Muscle layer of colon (tissue), 2 donors: Measurements from ENCODE around the gene ZNF491.
"Not testable (repeated sequence)": the region's sequence is repeated elsewhere in the genome, so short reads cannot be mapped to it uniquely, and the experiment has no call there.

Experiments used
- H3K27ac ChIP-seq: one replicate; pipeline ENCODE4 v1.7.0; 2013; ENCODE audit warnings: low read depth, mild to moderate bottlenecking, low read length, moderate library complexity
- H3K27me3 ChIP-seq, 2 donors: one replicate each; pipeline ENCODE4 v1.7.0; 2013; ENCODE audit warnings: low read length in 2 of 2, mild to moderate bottlenecking in 2 of 2; ENCODE audit not compliant: insufficient read depth in 2 of 2, control insufficient read depth in 1 of 2
- H3K36me3 ChIP-seq: one replicate; pipeline ENCODE4 v1.7.0; 2013; ENCODE audit warnings: mild to moderate bottlenecking, low read length; ENCODE audit not compliant: insufficient read depth
- H3K4me1 ChIP-seq: one replicate; pipeline ENCODE4 v1.7.0; 2013; ENCODE audit warnings: mild to moderate bottlenecking, low read length; ENCODE audit not compliant: insufficient read depth
- H3K4me3 ChIP-seq, 2 donors: one replicate each; pipeline ENCODE4 v1.7.0; 2013; ENCODE audit warnings: low read length in 2 of 2, low read depth in 1 of 2, mild to moderate bottlenecking in 1 of 2, moderate library complexity in 1 of 2
- H3K9ac ChIP-seq: one replicate; pipeline ENCODE4 v1.7.0; 2013; ENCODE audit warnings: low read length
- H3K9me3 ChIP-seq: one replicate; pipeline ENCODE4 v1.7.0; 2013; ENCODE audit warnings: mild to moderate bottlenecking, low read length
- donor health status: abdominal sarcoma.
- donor health status: Adenocarcinoma of cecum.

Gene ZNF491

GRCh38 chr19:11771520-11771919 lies 26.8 kb upstream of the ZNF491 start:
- H3K9ac ChIP-seq, H3K27ac ChIP-seq, H3K27me3 ChIP-seq, H3K9me3 ChIP-seq, H3K4me3 ChIP-seq, H3K36me3 ChIP-seq: not testable (repeated sequence)
- peaks cover 11% of the 10 kb centered on the region for H3K4me1 ChIP-seq

GRCh38 chr19:11776669-11777068 lies 21.7 kb upstream of the ZNF491 start:
- H3K9me3 ChIP-seq = peaks cover 19% of the 10 kb centered on the region
- peaks cover 34% of the 10 kb centered on the region for H3K36me3 ChIP-seq
- not testable (repeated sequence) for H3K4me3 ChIP-seq, H3K27ac ChIP-seq, H3K4me1 ChIP-seq, H3K9ac ChIP-seq, H3K27me3 ChIP-seq

GRCh38 chr19:11780431-11781020 lies 17.8 kb upstream of the ZNF491 start:
- no peak overlapping the region for H3K27ac ChIP-seq
- H3K9ac ChIP-seq = no peak overlapping the region
- H3K4me1 ChIP-seq = no peaks in the 10 kb centered on the region
- H3K36me3 ChIP-seq = peaks cover 36% of the 10 kb centered on the region
- no peaks in the 10 kb centered on the region for H3K27me3 ChIP-seq
- peaks cover 20% of the 10 kb centered on the region for H3K9me3 ChIP-seq
- peak overlapping the region in 1 of 2 donors; percentile 12 for H3K4me3 ChIP-seq

GRCh38 chr19:11781295-11782057 lies 16.8 kb upstream of the ZNF491 start:
- H3K36me3 ChIP-seq = peaks cover 36% of the 10 kb centered on the region
- peak overlapping the region in 1 of 2 donors; percentile 12 for H3K4me3 ChIP-seq
- no peak overlapping the region for H3K9ac ChIP-seq
- H3K27me3 ChIP-seq = no peaks in the 10 kb centered on the region
- H3K9me3 ChIP-seq = peaks cover 20% of the 10 kb centered on the region
- H3K4me1 ChIP-seq = no peaks in the 10 kb centered on the region
- no peak overlapping the region for H3K27ac ChIP-seq

- Histone ChIP-seq H3K9ac (no peak overlapping the region), H3K27me3 (no peaks in the 10 kb centered on the region), H3K27ac (no peak overlapping the region), H3K4me1 (no peaks in the 10 kb centered on the region), H3K9me3 (peaks cover 27% of the 10 kb centered on the region), H3K36me3 (peaks cover 26% of the 10 kb centered on the region), H3K4me3 (no peak overlapping the region)
These were observed 14.6 kb upstream of the ZNF491 start for GRCh38 chr19:11783767-11784166.

GRCh38 chr19:11784356-11784755 lies 14.0 kb upstream of the ZNF491 start:
- H3K4me1 ChIP-seq = no peaks in the 10 kb centered on the region
- H3K27me3 ChIP-seq = no peaks in the 10 kb centered on the region
- no peak overlapping the region for H3K27ac ChIP-seq
- peaks cover 22% of the 10 kb centered on the region for H3K36me3 ChIP-seq
- H3K9ac ChIP-seq = no peak overlapping the region
- H3K4me3 ChIP-seq = no peak overlapping the region
- peaks cover 27% of the 10 kb centered on the region for H3K9me3 ChIP-seq

- no peaks in the 10 kb centered on the region for H3K4me1 ChIP-seq
- peaks cover 6% of the 10 kb centered on the region for H3K9me3 ChIP-seq
- H3K9ac ChIP-seq = no peak overlapping the region
- no peak overlapping the region for H3K27ac ChIP-seq
- no peaks in the 10 kb centered on the region for H3K36me3 ChIP-seq
- no peaks in the 10 kb centered on the region for H3K27me3 ChIP-seq
- no peak overlapping the region for H3K4me3 ChIP-seq
These were observed 10.8 kb upstream of the ZNF491 start for GRCh38 chr19:11787536-11787935.

- Histone ChIP-seq H3K27me3 (no peaks in the 10 kb centered on the region), H3K4me3 (no peak overlapping the region), H3K9ac (no peak overlapping the region), H3K4me1 (peaks cover 8% of the 10 kb centered on the region), H3K36me3 (no peaks in the 10 kb centered on the region), H3K27ac (no peak overlapping the region), H3K9me3 (no peaks in the 10 kb centered on the region)
These were observed 5.4 kb upstream of the ZNF491 start for GRCh38 chr19:11792942-11793341.

GRCh38 chr19:11797491-11797890 lies 832 bp upstream of the ZNF491 start:
- peak overlapping the region in 1 of 2 donors; percentile 76 for H3K4me3 ChIP-seq
- no peak overlapping the region for H3K9ac ChIP-seq
- peaks cover 10% of the 10 kb centered on the region for H3K4me1 ChIP-seq
- H3K27ac ChIP-seq = peak overlapping the region; percentile 57
- H3K27me3 ChIP-seq = no peaks in the 10 kb centered on the region
- H3K9me3 ChIP-seq = no peaks in the 10 kb centered on the region
- H3K36me3 ChIP-seq = no peaks in the 10 kb centered on the region

GRCh38 chr19:11806354-11807098 lies 8.2 kb downstream of the ZNF491 start:
- Histone ChIP-seq H3K36me3 (peaks cover 10% of the 10 kb centered on the region), H3K9me3 (peaks cover 14% of the 10 kb centered on the region), H3K4me3 (no peak overlapping the region)

GRCh38 chr19:11807099-11807380 lies 8.7 kb downstream of the ZNF491 start:
- Histone ChIP-seq H3K9me3 (peaks cover 14% of the 10 kb centered on the region), H3K4me3 (no peak overlapping the region), H3K27ac (no peak overlapping the region), H3K36me3 (peaks cover 10% of the 10 kb centered on the region), H3K4me1 (no peaks in the 10 kb centered on the region), H3K27me3 (no peaks in the 10 kb centered on the region), H3K9ac (no peak overlapping the region)

More at GRCh38 chr19:11806354-11807098, 8.2 kb downstream of the ZNF491 start:
- no peak overlapping the region for H3K9ac ChIP-seq
- H3K27ac ChIP-seq = no peak overlapping the region
- no peaks in the 10 kb centered on the region for H3K27me3 ChIP-seq
- no peaks in the 10 kb centered on the region for H3K4me1 ChIP-seq
